Activated B cell treated with CpG ODN at 0.5 μM for 24 hours (primary cell): ENCODE data around the gene EYA3. TPM values are rescaled to one million over a fixed set of nuclear protein-coding genes. Genes with fewer than 3 reads are reported as not detected.

Source experiments
- ATAC-seq: fragments of 200-7000 bp; cut with Tn5 transposase; one replicate; pipeline ENCODE4 v1.10.0; 2021; ENCODE audit warnings: low read depth, mild to moderate bottlenecking, moderate library complexity
- CTCF ChIA-PET: fragments of 350-600 bp; sonication (Branson Sonifier 250); formaldehyde crosslinking; loops from one replicate; lab custom pipeline; 2021; ENCODE audit warnings: antibody characterized with exemption; lab: Charles Lee
- POLR2A ChIA-PET: fragments of 350-600 bp; sonication (Branson Sonifier 250); formaldehyde crosslinking; loops from one replicate; lab custom pipeline; 2021; ENCODE audit warnings: antibody characterized with exemption; lab: Charles Lee
- DNase-seq: peaks from one replicate; pipeline ENCODE4 v3.0.0; 2022
- H3K27ac Mint-ChIP-seq: one replicate; pipeline ENCODE4 v1.8.0; 2020; ENCODE audit warnings: mixed read lengths
- H3K27me3 Mint-ChIP-seq: one replicate; pipeline ENCODE4 v1.8.0; 2021; ENCODE audit warnings: mixed read lengths
- H3K36me3 Mint-ChIP-seq: one replicate; pipeline ENCODE4 v1.8.0; 2021; ENCODE audit warnings: low read depth, mixed read lengths
- H3K4me1 Mint-ChIP-seq: one replicate; pipeline ENCODE4 v1.8.0; 2021; ENCODE audit warnings: mixed read lengths
- H3K4me3 Mint-ChIP-seq: one replicate; pipeline ENCODE4 v1.8.0; 2020; ENCODE audit warnings: mild to moderate bottlenecking, mixed read lengths
- H3K9me3 Mint-ChIP-seq: one replicate; pipeline ENCODE4 v1.8.0; 2020; ENCODE audit warnings: mixed read lengths
- intact Hi-C: fragments of 100-400 bp; cut with micrococcal nuclease; formaldehyde crosslinking; loops from one replicate; pipeline ENCODE4 v1.15.1; 2024
- total RNA-seq: library from RNA; stranded (reverse); gene quantifications from 2 replicates; pipeline ENCODE4 v1.2.3, GENCODE V29; 2022
- TF ChIP-seq, protein P1 (sequence below): fragments of 200-600 bp; IDR thresholded peaks from one replicate; pipeline ENCODE4 v1.8.0; 2022; ENCODE audit warnings: antibody characterized with exemption, mild to moderate bottlenecking

EYA3 gene
- total RNA-seq, 1 donor from 2014 or later = 31.0 TPM

DNA sequence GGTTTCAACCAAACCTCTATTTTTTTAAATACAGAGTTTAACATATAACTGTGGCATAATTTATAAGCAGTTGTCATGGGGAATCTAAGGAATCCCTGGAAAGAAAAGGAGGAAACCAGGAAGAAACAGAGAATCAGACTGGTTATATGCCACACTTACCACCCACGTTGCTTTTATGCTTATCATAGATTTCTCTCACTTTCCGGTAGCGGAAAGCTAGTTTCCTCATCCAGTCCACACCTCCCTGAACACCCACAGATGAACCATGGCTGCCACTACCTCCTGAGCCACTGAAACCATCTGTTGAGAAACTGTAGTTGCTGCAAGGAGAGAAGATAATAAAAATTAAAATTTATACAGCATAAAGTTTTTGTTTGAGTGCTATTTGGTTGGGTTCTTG is 95.2 kb downstream of the EYA3 start:
- ChIA-PET POLR2A (no interaction called here), CTCF (interaction anchor here (2.2 kb wide), 1 partner anchor 136 kb away, joined by 8 read pairs; no protein-coding TSS in a partner anchor)
- no peak overlapping the region for H3K27ac Mint-ChIP-seq
- no peaks in the 10 kb centered on the region for H3K27me3 Mint-ChIP-seq
- H3K36me3 Mint-ChIP-seq = peaks cover 81% of the 10 kb centered on the region
- H3K4me1 Mint-ChIP-seq = peaks cover 5% of the 10 kb centered on the region
- DNase-seq (no peak), ATAC-seq (no peak)
- H3K9me3 Mint-ChIP-seq = no peaks in the 10 kb centered on the region
- intact Hi-C loops = no loop called here
- TF ChIP-seq, protein P1, sequence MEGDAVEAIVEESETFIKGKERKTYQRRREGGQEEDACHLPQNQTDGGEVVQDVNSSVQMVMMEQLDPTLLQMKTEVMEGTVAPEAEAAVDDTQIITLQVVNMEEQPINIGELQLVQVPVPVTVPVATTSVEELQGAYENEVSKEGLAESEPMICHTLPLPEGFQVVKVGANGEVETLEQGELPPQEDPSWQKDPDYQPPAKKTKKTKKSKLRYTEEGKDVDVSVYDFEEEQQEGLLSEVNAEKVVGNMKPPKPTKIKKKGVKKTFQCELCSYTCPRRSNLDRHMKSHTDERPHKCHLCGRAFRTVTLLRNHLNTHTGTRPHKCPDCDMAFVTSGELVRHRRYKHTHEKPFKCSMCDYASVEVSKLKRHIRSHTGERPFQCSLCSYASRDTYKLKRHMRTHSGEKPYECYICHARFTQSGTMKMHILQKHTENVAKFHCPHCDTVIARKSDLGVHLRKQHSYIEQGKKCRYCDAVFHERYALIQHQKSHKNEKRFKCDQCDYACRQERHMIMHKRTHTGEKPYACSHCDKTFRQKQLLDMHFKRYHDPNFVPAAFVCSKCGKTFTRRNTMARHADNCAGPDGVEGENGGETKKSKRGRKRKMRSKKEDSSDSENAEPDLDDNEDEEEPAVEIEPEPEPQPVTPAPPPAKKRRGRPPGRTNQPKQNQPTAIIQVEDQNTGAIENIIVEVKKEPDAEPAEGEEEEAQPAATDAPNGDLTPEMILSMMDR = no peak
- no peak overlapping the region for H3K4me3 Mint-ChIP-seq

DNA sequence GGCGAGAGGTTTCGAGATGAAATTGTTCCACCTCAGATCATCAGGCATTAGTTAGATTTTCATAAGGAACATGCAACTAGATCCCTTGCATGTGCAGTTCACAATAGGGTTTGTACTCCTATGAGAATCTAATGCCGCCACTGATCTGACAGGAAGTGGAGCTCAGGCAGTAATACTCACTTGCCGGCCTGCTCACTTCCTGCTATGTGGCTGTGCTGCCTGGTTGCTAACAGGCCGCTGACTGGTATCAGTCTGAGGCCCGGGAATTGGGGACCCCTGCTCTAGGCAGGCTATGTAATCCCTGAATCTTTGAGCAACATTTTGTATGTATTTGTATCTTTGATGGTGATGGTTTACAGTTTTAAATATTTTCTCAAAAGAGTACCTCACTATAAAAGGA is 96.1 kb downstream of the EYA3 start:
- TF ChIP-seq, protein P1 = no peak
- ATAC-seq (peak; percentile 64), DNase-seq (no peak)
- Mint-ChIP-seq H3K9me3 (no peaks in the 10 kb centered on the region), H3K36me3 (peaks cover 80% of the 10 kb centered on the region), H3K27ac (peak overlapping the region; percentile 53), H3K4me1 (peaks cover 5% of the 10 kb centered on the region), H3K4me3 (no peak overlapping the region), H3K27me3 (no peaks in the 10 kb centered on the region)
- ChIA-PET POLR2A (interaction anchor here (0.6 kb wide), 1 partner anchor 98 kb away, joined by 4 read pairs; no protein-coding TSS in a partner anchor), CTCF (no interaction called here)
- intact Hi-C loops = no loop called here

DNA sequence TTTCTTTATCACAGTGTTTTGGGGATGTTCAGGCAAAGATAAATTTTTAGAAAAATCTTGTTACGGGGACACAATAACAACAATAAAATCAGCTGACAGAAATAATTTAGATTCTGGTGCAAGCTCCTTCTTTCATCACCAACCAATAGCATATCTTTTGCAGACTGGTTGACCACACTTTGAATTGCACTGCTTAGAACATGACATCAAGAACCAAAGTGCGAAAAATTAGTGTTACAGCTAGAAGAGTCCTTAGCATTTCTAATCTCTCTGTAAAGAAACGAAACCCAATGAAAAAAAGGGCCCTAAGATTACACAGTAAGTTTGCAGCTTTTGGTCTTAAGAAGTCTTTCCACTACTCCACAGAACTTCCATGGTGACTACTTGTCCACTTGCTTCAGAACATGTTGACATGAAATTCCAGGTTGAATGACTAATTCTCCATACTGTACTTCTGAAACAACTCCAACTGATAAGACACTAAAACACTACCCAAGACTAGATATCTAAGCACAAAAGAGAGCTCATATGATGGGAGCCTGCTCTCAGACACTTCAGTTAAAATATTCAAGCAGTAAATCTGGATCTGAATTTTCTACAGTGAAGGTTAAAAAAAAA is 97.4 kb downstream of the EYA3 start:
- Mint-ChIP-seq H3K27me3 (no peaks in the 10 kb centered on the region), H3K36me3 (peaks cover 72% of the 10 kb centered on the region), H3K9me3 (no peaks in the 10 kb centered on the region), H3K4me3 (no peak overlapping the region), H3K4me1 (peaks cover 5% of the 10 kb centered on the region), H3K27ac (no peak overlapping the region)
- TF ChIP-seq, protein P1 = no peak
- POLR2A ChIA-PET = interaction anchor here (0.7 kb wide), 1 partner anchor 36 kb away, joined by 4 read pairs; no protein-coding TSS in a partner anchor
- no peak for DNase-seq
- intact Hi-C loops = no loop called here
- CTCF ChIA-PET = interaction anchor here (0.8 kb wide), 1 partner anchor 11 kb away, joined by 3 read pairs; no protein-coding TSS in a partner anchor
- no peak for ATAC-seq

DNA sequence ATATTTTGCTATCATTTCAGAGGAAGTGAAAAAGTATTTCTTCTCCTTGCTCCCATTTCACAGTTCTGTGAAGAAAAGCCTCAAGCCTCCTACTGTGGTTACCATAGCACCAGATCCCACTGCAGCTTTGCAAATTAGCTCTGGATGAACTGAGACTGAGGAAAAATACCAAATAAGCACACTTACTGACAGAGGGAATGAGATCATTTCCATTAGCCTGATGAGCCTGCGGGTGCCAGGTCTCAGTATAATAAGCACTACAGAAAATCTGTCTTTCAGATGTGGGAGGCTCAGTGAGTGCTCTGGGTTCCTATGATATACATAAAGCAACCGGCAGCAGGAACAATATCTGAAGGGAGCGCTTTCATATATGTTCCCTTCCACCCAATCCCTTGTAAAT is 107.3 kb downstream of the EYA3 start:
- Mint-ChIP-seq H3K27ac (peak overlapping the region; percentile 4), H3K27me3 (no peaks in the 10 kb centered on the region), H3K4me3 (no peak overlapping the region), H3K9me3 (no peaks in the 10 kb centered on the region), H3K36me3 (peaks cover 28% of the 10 kb centered on the region), H3K4me1 (peaks cover 2% of the 10 kb centered on the region)
- POLR2A ChIA-PET = interaction anchor here (0.7 to 3.1 kb wide), 2 partner anchors 41 to 124 kb away, joined by 4 to 21 read pairs; no protein-coding TSS in a partner anchor
- intact Hi-C loops = no loop called here
- CTCF ChIA-PET = interaction anchor here (1.2 to 5.5 kb wide), 5 partner anchors 10 to 130 kb away, joined by 3 to 88 read pairs (median 4); partner anchors contain the start of gene XKR8
- no peak for ATAC-seq
- no peak for DNase-seq
- TF ChIP-seq, protein P1 = no peak

DNA sequence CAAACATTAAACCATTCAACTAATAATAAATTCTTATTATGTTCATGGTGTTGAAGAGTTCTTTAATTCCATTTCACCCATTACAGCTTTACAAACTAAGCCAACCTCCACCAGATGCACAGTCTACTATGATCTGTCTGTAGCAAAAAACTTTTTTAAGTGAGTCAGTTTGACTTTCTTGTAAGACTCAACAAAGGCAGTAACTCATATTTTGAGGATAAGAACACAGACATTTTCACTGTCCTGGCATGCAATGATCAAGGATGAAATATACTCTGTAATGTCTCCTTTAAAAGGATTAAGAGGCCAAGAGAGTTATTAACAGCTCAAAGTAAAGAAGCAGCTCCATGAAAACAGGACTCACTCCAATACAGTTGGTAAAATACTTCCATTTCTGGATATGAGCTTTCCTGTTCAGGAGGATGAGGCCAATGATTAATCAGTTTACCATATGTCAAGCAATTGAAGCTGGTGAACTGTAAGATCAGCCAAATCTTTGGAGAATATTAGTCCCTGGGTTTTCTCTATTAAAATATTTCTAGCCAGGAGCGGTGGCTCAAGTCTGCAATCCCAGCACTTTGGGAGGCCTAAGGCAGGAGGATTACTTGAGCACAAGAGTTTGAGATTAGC is 108.1 kb downstream of the EYA3 start:
- TF ChIP-seq, protein P1 = no peak
- peaks cover 2% of the 10 kb centered on the region for H3K4me1 Mint-ChIP-seq
- peaks cover 28% of the 10 kb centered on the region for H3K36me3 Mint-ChIP-seq
- no peak overlapping the region for H3K27ac Mint-ChIP-seq
- ChIA-PET CTCF (interaction anchor here (0.9 to 5.5 kb wide), 8 partner anchors 11 to 311 kb away, joined by 3 to 88 read pairs (median 4); partner anchors contain the start of genes IFI6 and XKR8), POLR2A (interaction anchor here (3.1 kb wide), 1 partner anchor 123 kb away, joined by 21 read pairs; no protein-coding TSS in a partner anchor)
- no peaks in the 10 kb centered on the region for H3K9me3 Mint-ChIP-seq
- intact Hi-C loops = no loop called here
- H3K4me3 Mint-ChIP-seq = no peak overlapping the region
- no peak for ATAC-seq
- no peak for DNase-seq
- H3K27me3 Mint-ChIP-seq = no peaks in the 10 kb centered on the region
